ENCODE results near the gene DSCAML1.

The DSCAML1 gene

DNA sequence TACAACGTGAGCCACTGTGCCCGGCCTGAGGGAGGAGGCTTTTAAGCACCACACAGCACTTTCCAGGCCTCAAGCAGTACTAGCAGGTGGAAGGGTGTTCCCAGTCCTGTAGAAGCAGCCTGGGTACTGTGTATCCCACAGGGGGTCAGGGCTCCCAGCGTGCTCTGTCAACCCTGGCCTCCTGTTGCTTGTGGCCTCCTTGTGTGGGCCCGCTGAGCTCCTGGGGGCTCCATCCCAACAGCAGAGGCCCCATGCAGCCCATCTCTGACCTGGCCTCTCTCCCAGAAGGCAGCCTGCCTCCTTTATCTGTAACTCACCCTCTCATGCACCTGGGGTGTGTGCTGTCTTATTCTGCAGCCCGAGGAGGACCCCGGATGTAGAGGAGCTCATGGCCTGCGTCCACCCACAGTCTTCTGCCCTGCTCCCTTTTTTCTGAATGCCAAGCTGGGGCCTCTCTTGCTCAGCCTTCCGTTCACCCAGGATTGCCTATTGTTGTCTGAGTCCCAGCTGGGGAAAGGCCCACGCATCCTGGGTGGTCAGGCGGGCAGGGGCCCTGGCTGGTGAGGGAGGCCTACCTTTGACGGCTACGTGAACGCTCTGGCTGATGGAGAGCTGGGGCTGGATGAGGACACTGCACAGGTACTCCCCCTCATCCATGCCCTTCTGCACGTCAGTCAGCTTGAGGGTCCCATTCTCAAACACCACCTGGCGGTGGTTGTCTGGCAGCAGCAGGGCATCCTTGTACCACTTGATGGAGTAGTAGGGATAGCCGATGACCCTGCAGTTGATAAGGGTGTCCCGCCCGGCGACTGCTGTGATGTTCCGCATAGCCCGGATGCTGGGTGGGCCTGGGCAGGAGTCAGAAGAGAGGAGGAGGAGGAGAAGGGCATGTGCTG is 280.9 kb downstream of the DSCAML1 start:
- DNase-seq, result no peak

DNA sequence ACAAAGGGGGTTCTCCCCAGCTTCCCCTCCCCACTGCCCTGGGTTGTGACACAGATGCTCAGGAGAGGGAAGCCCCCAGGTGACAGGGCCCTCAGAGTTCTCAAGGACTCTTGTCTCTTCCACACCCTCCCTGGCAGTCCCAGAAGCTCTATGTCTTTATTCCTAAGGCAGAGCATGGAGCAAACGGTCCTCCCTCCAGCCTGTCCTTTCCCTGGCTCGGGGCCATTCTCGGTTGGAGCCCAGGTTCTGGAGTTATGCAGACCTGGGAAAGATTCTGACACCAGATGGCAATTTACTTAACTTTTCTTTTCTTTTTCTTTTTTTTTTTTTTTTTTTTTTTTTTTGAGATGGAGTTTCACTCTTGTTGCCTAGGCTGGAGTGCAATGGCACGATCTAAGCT is 282.8 kb downstream of the DSCAML1 start:
- DNase-seq, result no peak

DNA sequence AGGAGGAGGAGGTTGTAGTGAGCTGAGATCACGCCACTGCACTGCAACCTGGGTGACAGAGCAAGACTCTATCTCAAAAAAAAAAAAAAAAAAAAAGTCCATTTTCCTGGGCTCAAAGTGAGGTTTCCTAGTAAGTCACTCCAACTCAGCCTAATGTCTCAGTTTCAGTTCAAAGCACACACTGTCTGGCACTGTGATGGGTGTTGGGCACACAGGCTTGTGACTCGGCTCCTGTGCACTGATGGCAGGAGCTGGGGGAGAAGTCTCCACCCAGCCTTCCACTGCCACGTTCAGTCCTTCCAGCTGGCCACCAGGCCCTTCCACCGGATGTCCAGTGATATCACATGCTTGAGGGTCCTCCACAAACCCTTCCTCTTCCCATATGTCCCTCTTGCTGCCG is 283.4 kb downstream of the DSCAML1 start:
- no peak for DNase-seq

DNA sequence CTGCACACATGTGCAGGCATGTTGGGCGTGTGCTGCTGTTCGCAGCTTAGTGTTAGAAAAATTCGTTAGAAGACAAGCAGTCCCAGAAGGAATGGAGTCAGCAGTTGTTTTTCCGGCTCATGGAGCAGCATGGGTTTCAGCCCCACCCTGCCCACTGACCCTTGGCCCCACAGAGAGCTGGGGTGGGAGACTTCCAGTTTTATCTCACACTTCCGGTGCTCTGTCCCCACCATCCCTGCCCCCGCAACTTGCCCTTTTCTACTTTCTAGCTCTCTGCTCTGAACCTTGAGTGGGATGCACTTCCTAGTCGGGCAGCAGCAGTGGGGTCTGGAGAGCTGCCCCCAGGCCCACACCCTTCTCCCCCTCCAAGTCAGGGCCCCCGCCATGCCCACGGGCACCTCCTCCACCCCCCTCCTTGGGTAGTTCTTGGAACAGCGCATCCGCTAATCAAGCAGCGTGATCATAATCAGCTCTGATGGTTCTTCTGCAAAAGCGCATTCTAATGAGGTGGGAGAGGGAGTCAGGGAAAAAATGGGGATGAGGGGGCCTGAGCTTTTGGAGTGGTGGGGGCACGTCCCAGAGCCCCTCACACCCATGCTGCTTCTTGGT is 285.0 kb downstream of the DSCAML1 start:
- no peak for DNase-seq

DNA sequence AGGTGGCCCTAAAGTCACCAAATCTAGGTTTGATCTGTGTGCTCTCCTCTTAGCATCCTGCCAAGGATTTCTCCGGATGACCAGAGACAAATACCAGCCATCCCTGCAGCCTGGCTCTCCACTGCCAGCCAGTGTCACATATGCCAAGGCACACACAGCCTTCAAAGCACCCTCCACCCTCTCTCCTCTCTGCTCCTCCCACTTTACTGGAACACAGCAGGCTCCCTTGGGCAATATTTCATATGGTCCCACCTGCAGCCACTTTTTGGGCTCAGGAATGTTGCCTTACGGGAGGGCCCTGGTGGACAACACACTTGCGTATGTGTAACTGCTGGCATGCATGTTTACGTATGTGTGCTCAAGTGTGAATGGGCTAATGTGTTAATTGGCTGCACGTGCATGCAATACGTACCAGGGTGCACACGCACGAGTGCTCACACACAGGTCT is 285.5 kb downstream of the DSCAML1 start:
- no peak for DNase-seq

DNA sequence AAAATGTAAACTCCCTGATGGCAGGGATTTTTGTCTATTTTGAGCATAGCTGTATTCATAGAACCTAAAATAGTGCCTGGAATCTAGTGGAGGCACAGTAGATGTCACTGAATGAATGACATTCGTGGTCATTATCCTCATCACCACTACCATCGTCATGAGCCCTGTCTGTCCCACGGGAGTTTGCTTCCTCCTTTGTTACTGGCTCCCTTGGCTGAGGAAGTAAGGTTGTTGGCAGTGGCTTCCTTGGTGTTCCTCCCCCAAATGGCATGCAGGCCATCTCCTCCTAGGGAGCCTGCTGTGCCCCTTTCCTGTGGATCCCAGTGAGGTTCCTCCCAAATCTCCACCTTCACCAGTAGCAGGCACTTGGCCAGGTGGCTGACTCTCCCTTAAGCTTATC is 286.4 kb downstream of the DSCAML1 start:
- DNase-seq, result peak; percentile 47 to 63

DNA sequence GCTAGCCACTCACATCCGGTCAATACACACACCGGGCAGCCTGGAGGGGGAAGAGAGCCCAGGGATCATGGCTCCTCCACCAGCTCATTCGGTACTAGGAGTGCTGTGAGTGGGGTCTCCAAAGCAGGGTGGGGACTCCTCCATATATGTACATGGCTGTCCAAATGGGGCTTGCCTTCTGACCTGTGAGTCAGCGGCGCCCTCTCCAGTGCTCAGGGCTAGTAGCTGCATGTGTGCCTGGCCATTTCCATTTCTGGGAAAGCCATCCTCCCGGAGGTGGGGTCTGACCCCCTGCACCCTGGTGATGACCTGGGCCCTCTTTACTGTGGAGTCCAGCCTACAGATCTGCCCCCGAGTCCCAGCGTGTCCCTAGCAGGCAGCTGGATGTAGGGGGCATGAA is 287.5 kb downstream of the DSCAML1 start:
- no peak for DNase-seq

DNA sequence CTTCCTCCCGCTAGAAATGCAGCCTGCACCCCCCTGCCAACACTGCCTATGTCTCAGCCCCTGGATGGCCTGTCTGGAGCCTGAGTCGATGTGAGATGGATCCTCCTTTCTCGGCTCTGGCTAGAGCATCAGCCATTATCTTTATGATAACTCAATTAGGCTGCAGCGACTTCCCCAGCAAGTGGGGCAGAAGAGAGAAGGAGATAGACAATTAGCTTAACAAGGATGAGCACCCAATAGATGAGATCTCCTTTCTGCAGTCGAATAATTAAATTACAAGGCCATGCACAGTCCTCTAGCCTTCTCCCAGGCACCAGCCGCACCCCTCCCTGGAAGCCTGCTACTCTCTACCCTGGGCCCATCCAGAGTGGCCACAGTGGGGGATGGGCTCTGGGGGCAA is 290.0 kb downstream of the DSCAML1 start:
- DNase-seq, result no peak

DNA sequence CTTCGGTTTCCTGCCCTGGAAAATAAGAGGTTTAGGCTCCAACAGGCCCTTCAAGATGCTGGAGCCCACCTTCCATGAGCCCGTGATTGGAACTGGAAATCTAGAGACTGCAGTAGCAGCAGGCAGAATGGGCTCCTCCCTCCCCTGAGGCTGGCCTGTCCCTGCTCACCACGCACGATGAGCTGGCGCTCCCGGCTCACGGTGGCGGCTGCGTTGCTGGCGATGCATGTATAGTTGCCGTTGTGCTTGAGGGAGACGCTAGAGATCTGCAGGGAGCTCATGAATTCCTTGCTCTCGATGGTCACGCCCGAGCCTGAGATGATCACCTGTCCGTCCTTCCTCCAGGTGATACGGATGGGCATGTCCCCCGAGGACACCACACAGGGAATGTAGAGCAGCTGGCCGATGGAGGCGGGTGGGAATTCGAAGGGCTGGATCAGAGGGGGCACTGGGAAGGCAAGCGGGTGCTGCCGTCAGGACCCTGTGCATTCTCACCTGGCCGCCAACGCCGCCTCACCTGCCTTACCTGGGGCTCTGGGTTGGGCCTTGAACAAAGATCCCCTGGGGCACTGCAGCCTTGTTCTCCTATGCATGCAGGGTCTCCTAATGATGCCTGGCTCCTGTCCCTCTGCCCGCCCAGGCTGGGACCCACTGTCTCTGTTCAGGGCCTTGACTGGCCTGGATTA is 291.6 kb downstream of the DSCAML1 start:
- no peak for DNase-seq

DNA sequence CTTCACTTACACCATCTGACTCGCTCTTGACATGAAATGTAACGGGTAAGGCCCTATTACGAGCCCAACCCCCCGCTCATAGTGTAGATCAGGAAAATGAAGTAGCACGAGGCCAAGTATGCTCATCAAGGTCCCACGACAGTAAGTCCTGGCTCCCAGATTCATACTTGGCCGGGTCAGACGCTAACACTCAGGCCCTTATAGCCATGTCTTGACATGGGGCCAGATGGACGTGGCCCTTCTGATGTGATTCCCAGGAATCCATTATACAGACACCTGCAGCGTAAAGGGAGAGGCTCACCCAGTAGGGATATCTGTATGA is 294.3 kb downstream of the DSCAML1 start:
- no peak for DNase-seq

DNA sequence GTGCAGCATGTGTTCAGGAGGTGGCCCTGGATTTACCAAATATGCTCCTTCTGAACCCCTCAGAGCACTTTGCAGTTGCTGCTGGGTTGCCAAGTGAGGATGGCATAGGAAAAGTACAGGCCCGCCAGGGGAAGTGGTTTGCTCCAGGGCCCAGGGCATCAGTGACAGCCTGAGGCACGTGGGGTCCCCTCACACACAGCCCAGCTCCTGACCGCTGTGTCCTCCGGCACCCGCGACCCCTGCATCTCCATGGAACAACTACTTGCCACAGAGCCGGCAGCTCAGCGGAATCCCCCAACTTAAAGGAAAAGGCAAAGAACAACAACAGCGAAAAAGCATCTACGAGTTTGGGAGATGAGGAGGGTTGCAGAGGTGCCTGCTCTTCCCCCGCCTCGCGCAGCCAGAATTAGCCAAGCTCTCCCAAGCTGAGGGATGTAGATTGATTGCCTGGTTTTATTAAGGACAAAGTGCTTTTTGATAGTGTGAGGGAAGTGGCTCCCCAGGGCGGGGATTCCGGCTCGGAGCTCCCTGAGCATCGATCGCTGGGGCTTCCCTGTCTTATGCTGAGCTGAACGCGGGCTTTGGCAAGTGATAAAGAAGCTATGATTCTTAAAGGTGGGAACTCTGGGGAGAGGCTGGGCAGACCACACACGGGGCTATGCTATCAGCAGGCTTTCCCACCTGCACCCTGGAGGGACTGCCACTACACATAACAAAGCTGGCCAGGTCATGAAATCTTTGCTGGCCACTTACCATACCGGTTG is 294.8 kb downstream of the DSCAML1 start:
- DNase-seq, result no peak

DNA sequence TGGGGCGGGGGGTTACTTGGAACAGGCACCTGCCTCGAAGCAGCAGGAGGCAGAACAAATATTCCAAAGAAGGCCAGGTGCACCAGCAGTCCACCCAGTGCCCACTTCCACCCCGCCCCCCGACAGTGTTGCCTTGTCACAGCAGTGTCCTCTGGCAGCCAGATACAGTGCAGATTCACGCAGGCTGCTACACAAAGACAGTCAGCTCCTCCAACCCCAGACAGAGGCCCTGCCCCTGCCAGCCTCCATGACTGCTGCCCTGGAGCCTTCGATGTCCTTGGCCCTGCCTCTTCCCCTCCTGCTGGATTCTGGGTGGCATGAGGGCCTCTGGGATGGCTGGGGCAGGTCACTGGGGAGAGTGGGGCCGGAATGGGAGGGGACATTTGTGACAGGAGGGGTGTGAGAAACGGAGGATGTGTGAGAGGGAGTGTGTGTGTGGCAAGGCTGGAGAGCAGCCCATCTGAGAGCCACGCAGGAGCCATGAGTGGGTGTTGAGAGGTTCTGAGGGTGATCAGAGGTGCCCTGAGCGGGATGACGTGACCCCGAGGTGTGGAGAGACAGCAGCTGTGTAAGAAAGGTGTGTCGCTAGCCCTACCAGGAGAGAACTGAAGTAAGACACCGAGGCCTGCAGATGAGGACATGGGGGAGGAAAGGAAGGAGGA is 295.6 kb downstream of the DSCAML1 start:
- no peak for DNase-seq

DNA sequence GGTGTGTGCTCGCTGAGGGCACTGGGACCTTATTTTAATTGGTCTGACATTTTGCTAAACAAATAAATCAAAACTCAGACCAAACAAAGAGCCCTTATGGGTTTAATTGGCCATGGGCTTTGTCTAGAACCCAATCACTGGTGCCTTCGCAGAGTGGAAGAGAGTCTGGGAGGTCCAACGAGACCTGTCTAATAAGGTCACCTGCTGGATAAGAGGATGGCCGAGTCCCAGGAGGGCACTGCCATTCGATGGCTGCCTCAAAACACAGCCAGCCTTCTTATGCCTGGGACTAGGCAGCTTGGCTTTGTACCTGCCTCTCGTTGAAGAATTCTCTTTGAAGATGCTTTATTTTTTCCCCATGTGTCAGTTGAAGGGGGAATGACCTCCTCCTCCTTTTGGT is 298.2 kb downstream of the DSCAML1 start:
- no peak for DNase-seq

DNA sequence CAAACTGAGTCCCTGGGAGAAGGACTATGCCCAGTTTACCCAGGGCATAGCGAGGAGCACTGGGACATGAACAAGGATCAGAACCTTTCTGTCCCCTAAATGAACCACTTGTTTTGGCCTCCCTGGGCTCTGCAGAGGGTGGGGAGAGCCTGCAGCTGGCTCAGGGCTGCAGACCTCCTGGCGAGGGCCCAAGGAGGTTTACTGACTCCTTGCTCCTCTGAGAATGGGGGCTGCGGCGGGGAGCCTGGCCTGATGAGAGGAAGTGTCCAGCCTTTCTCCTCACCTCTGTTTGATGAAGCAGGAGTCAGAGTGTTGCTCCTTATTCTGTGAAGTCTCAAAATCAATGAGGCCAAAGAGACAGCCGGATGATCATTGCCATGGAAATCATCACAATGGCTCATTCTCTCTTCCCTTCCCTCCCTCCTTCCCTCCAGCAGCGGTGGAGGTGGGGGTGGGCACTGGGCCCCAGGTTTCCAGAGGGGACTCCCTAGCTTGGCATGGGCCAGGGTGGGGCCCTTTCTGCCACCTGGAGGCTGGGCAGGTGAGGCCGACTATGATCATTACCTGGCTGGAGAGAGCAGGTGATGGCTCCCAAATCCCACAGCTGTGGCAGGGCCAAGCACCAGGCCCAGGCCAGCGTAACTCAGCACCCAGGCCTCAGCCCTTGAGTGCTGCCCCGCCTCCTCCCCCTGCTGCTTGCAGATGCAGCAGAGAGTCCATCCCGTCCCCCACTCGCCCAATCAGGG is 299.6 kb downstream of the DSCAML1 start:
- no peak for DNase-seq

DNA sequence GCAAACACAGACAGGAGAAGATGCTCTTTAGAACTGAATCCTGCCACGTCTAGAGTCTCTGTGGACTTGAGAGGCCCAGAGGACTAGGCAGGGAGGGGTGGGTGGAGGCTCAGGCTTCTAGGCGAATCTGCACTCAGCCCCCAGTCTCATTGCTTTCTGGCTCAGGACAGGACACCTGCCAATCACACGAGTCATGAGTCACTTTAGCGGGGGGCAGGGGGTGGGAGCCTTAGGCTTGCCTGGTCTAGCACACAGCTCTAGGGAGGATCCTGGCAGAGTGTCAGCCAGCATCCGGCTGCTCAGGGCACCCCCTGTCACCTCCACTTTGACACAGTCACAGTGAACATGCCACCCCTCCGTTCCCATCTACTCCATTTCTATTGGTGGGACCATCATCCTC is 301.7 kb downstream of the DSCAML1 start:
- DNase-seq, result no peak

DNA sequence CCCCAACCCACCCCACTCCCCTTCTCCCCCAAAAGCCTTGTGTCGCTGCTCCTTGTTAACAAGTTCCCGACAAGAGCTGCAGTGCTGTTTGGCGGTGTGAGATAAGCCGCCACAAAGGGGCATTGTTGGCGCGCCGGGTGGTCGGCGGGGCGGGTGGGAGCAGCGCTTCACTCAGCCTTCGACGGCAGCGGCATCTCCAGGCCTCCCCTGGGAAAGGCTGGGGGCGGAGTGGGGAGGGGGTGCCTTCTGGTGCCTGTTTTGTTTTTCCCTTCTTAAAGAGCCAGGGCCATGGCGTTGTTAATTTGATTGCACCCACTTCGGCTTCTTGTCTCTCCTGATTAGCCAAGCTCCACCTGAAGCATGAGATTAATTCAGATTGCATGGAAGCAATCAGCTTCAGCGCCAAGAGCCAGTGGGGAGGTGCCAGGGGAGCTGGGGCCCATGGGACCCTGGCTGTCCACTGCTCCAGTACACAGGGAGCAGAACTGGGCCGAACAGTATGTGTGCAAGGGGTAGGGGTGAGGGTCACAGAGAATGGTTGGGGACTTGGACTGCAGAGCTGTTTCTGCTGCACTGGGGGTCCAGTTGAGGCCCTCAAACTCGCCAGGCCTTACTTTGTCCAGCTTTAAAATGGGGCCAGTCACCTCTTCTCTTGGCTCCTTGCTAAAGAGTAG is 304.3 kb downstream of the DSCAML1 start:
- no peak for DNase-seq

DNA sequence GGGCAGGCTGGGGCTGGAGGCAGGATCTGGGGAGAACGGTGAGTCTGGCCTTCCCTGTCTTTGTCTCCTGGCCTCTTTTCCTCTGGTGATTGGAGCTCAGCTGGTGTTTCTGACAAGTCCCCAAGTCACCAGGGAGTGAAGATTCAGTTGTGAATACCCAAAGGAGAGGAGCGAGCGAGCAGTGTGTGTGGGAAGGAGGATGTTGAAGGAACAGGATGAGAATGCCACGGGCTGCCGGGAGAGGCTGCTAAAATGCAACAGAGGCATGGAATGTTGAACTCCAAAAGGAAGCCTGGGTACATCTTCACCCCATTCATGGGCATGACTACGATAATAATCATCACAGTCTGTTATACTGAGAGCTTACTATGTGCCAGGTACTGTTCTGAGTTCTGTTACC is 306.1 kb downstream of the DSCAML1 start:
- DNase-seq, result no peak

DNA sequence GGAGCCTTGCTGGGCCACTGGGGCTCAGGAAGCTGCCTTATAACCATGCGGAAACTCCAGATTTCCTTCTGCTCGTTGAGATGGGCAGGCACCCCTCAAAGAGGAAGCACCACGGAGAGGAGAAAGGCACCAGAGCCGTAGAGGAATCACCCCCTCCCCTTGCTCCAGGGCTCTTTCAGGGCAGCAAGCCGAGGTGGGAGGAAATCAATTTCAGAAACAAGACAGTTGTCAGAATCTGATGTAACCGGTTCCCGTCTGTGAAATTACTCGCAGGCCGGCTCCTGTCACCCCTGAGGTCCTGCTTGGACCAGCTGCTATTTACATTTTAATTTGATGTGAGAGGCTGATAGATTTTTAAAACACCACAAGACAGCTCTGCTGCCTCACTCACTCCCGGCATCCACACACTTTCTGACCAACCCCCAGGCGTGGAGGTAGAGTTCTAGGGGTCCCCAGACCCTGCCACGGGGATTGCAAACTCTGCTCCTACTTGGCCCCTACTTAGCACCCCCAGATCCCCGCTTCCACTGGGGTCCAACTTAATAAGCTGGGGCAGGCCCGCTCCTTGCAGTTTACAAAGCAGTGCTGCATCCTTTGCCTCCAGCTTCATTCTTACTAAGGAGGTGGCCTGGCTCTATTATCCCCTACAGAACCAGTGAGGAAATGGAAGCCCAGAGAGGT is 306.9 kb downstream of the DSCAML1 start:
- peak; percentile 23 to 25 for DNase-seq

DNA sequence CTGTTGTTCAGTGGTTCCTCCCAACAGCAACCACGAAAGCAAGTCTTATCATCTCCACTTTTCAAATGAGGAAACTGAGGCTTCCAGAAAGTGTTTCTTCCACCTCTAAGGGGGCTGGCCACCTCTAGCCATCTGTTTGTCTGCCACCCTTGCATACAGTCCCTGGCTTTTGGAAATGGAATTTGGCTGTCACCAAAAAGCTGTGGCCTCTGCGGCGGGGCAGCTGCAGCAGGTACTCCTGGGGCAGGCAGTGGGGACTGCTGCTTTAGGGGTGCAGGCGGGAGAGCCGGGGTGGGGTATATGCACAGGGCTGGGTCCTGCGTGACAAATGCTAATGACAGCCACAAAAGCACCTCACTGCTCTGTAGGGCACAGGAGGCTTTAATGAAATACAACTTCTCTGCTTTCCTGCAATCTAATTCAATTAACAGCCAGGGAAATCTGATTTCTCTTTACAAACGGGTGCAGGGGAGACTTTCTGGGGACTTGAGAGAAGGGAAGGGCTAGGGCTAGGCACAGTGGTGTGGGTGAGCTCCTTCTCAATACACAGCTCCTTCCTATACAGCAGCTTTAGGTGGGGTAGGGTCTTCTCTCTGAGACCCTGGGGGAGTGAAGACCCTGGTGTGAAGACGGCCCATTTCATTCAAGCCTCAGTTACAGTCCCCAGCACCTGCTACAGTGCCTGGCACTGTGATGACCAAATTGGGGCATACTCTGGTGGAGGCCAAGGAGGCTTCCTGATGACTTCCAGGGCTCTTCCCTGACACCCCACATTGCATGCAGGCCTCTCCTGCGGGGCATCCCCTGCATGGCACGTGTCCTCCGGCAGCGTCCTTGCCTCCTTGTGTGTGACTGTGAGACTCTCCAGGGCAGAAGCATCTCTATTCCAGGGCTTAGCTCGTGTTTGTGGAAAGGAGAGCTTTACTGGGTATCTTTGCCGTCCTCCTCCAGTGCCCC is 307.7 kb downstream of the DSCAML1 start:
- DNase-seq, result no peak

Data from inflammatory macrophage (primary cell).